Ammon's horn (tissue), 1 donor: ENCODE results near the gene IL18BP.

Experiments
- DNase-seq: peaks from one replicate; pipeline ENCODE4 v3.0.0-alpha.2; 2016; ENCODE audit warnings: low spot score

IL18BP gene

GRCh38 chr11:72012897-72013721 lies 14.4 kb downstream of the IL18BP start:
- peak; percentile 76 for DNase-seq

- no peak for DNase-seq
Measured at GRCh38 chr11:72013765-72014711, 15.3 kb downstream of the IL18BP start.

GRCh38 chr11:72014761-72015320 lies 16.1 kb downstream of the IL18BP start:
- DNase-seq = no peak

- DNase-seq = no peak
Measured at GRCh38 chr11:72015511-72016061, 16.9 kb downstream of the IL18BP start.

- no peak for DNase-seq
Measured at GRCh38 chr11:72018171-72018570, 19.5 kb downstream of the IL18BP start.

GRCh38 chr11:72023335-72023734 lies 24.6 kb downstream of the IL18BP start:
- DNase-seq = no peak

- no peak for DNase-seq
Measured at GRCh38 chr11:72024069-72024754, 25.5 kb downstream of the IL18BP start.

- DNase-seq = no peak
Measured at GRCh38 chr11:72026090-72026489, 27.4 kb downstream of the IL18BP start.

- no peak for DNase-seq
Measured at GRCh38 chr11:72030472-72031045, 31.9 kb downstream of the IL18BP start.

GRCh38 chr11:72036687-72037086 lies 38.0 kb downstream of the IL18BP start:
- no peak for DNase-seq

GRCh38 chr11:72037554-72038311 lies 39.0 kb downstream of the IL18BP start:
- no peak for DNase-seq

- peak; percentile 76 for DNase-seq
Measured at GRCh38 chr11:72038491-72038890, 39.8 kb downstream of the IL18BP start.

GRCh38 chr11:72039031-72039855 lies 40.5 kb downstream of the IL18BP start:
- DNase-seq = peak; percentile 27

- peak; percentile 21 for DNase-seq
Measured at GRCh38 chr11:72039856-72040401, 41.2 kb downstream of the IL18BP start.

- DNase-seq = peak; percentile 95
Measured at GRCh38 chr11:72040491-72041363, 42.0 kb downstream of the IL18BP start.

GRCh38 chr11:72041364-72042063 lies 42.8 kb downstream of the IL18BP start:
- DNase-seq = peak; percentile 91

- DNase-seq = no peak
Measured at GRCh38 chr11:72042064-72042745, 43.5 kb downstream of the IL18BP start.
